GM21367 (cell line): ENCODE data around the gene PIK3R6.
"Not testable (repeated sequence)": the region's sequence is repeated elsewhere in the genome, so short reads cannot be mapped to it uniquely, and the experiment has no call there.

Source experiments
- ATAC-seq: cut with Tn5 transposase; IDR thresholded peaks from one replicate; pipeline ENCODE4 v1.9.1; 2021; ENCODE audit not compliant: unreplicated experiment

PIK3R6 gene

GRCh38 chr17:8894673-8895578 lies 27.5 kb upstream of the PIK3R6 start:
- no peak for ATAC-seq

GRCh38 chr17:8894202-8894671 lies 26.8 kb upstream of the PIK3R6 start:
- no peak for ATAC-seq

- no peak for ATAC-seq
Measured at GRCh38 chr17:8893621-8894201, 26.2 kb upstream of the PIK3R6 start.

- ATAC-seq, result no peak
Measured at GRCh38 chr17:8893059-8893458, 25.6 kb upstream of the PIK3R6 start.

- no peak for ATAC-seq
Measured at GRCh38 chr17:8892338-8892690, 24.8 kb upstream of the PIK3R6 start.

- no peak for ATAC-seq
Measured at GRCh38 chr17:8890671-8891070, 23.2 kb upstream of the PIK3R6 start.

- ATAC-seq, result no peak
Measured at GRCh38 chr17:8889458-8890210, 22.2 kb upstream of the PIK3R6 start.

GRCh38 chr17:8888704-8889302 lies 21.3 kb upstream of the PIK3R6 start:
- ATAC-seq, result no peak

- no peak for ATAC-seq
Measured at GRCh38 chr17:8887834-8888703, 20.6 kb upstream of the PIK3R6 start.

- no peak for ATAC-seq
Measured at GRCh38 chr17:8887301-8887700, 19.8 kb upstream of the PIK3R6 start.

- no peak for ATAC-seq
Measured at GRCh38 chr17:8885967-8886684, 18.7 kb upstream of the PIK3R6 start.

- not testable (repeated sequence) for ATAC-seq
Measured at GRCh38 chr17:8885163-8885966, 17.9 kb upstream of the PIK3R6 start.

GRCh38 chr17:8884336-8884990 lies 17.0 kb upstream of the PIK3R6 start:
- ATAC-seq, result no peak

- ATAC-seq, result no peak
Measured at GRCh38 chr17:8883353-8883752, 15.9 kb upstream of the PIK3R6 start.

GRCh38 chr17:8881606-8882005 lies 14.1 kb upstream of the PIK3R6 start:
- no peak for ATAC-seq

- no peak for ATAC-seq
Measured at GRCh38 chr17:8880466-8880865, 13.0 kb upstream of the PIK3R6 start.

- no peak for ATAC-seq
Measured at GRCh38 chr17:8879410-8879809, 11.9 kb upstream of the PIK3R6 start.

- ATAC-seq, result no peak
Measured at GRCh38 chr17:8877984-8878383, 10.5 kb upstream of the PIK3R6 start.
